Measurements from ENCODE around the gene GOLGA6D. TPM values are rescaled to one million over a fixed set of nuclear protein-coding genes. Genes with fewer than 3 reads are reported as not detected.

Gene GOLGA6D
- total and polyA plus RNA-seq, 2 donors (not counting 3 experiments of a cell fraction or from before 2014, with no cell fraction given), result not detected

- BruUV-seq (replicated peaks), result no TSS peak
- no peak overlapping the region for H2AFZ ChIP-seq (ENCODE audit: low read depth, low read length)
- POLR2A ChIA-PET, result no interaction called here
- H3K27ac ChIP-seq (ENCODE audit: insufficient read depth, low read depth, low read length), result no peak overlapping the region
- CTCF ChIA-PET, result no interaction called here
- H4K20me1 ChIP-seq (replicated peaks; ENCODE audit: control insufficient read depth, extremely low read depth, insufficient read depth, low read length), result no peaks in the 10 kb centered on the region
- H3K27me3 ChIP-seq (ENCODE audit: control insufficient read depth in 2 of 2, insufficient read depth in 2 of 2, low read length in 2 of 2), result no peaks in the 10 kb centered on the region
- H3K79me2 ChIP-seq (ENCODE audit: control insufficient read depth, insufficient read depth, low read length), result no peaks in the 10 kb centered on the region
- H3K4me3 ChIP-seq (replicated peaks in 1 of 3; ENCODE audit: insufficient read depth in 1 of 3, low read depth in 1 of 3, low read length in 3 of 3), result no peak overlapping the region
- no peaks in the 10 kb centered on the region for H3K36me3 ChIP-seq (ENCODE audit: control insufficient read depth in 2 of 2, extremely low read depth in 1 of 2, insufficient read depth in 2 of 2, low read length in 2 of 2)
- H3K4me2 ChIP-seq (ENCODE audit: insufficient read depth, low read length), result no peak overlapping the region
- TF ChIP-seq JUN (IDR thresholded peaks at IDR 0.05; ENCODE audit: borderline replicate concordance, insufficient read depth, insufficient read length, low read depth) (no peak), CTCF (IDR thresholded peaks at IDR 0.05; ENCODE audit: extremely low read depth in 1 of 2, insufficient read depth in 1 of 2, low read depth in 1 of 2, low read length in 2 of 2) (no peak), EZH2 (IDR thresholded peaks at IDR 0.05; ENCODE audit: borderline replicate concordance, low read depth, low read length, severe bottlenecking) (no peak), POLR2AphosphoS5 (IDR thresholded peaks at IDR 0.05; ENCODE audit: insufficient read depth, low read depth, low read length) (no peak), MYC (IDR thresholded peaks at IDR 0.05; ENCODE audit: low read depth, low read length) (no peak), FOS (IDR thresholded peaks at IDR 0.05; ENCODE audit: borderline replicate concordance, insufficient read depth, low read length) (no peak), POLR2A (IDR thresholded peaks at IDR 0.05; ENCODE audit: low read depth, low read length) (no peak), GATA2 (IDR thresholded peaks at IDR 0.05; ENCODE audit: insufficient read depth, insufficient read length, low read depth, low read length) (no peak)
- TF ChIP-seq, protein P1, sequence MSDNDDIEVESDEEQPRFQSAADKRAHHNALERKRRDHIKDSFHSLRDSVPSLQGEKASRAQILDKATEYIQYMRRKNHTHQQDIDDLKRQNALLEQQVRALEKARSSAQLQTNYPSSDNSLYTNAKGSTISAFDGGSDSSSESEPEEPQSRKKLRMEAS (IDR thresholded peaks at IDR 0.05; ENCODE audit: insufficient read depth, insufficient read length), result no peak
- intact Hi-C loops (cut with micrococcal nuclease), result no loop called here
- DNase-seq (ENCODE audit: low read depth, low spot score), result no peak
- H3K9me3 ChIP-seq (replicated peaks; ENCODE audit: control insufficient read depth, insufficient read depth, low read length), result no peaks in the 10 kb centered on the region
- no peak for FAIRE-seq
- H3K4me1 ChIP-seq (ENCODE audit: control insufficient read depth, extremely low read depth, insufficient read depth, low read length), result no peaks in the 10 kb centered on the region
- dilution Hi-C loops (cut with MboI; ENCODE audit: extremely low pct_ligation_motif_present, low sequenced_read_pairs), result no loop called here
- H3K9me1 ChIP-seq (replicated peaks; ENCODE audit: control insufficient read depth, extremely low read depth, insufficient read depth, low read length), result no peaks in the 10 kb centered on the region
- no peak overlapping the region for H3K9ac ChIP-seq (replicated peaks; ENCODE audit: extremely low read depth, insufficient read depth, low read length)
Measured at GRCh38 chr15:75327005-75327404, 44.4 kb downstream of the GOLGA6D start.

Data from endothelial cell of umbilical vein (primary cell).